Hepatocyte (in vitro differentiated cells): ENCODE results near the gene GALNTL6.

Experiments
- EZH2 ChIP-seq: fragments of 200-600 bp; sonication (generic); IDR thresholded peaks from 2 replicates; pipeline ENCODE4 v1.6.1; 2016; ENCODE audit warnings: antibody characterized with exemption, mild to moderate bottlenecking, borderline replicate concordance
- EZH2phosphoT487 ChIP-seq: fragments of 200-600 bp; sonication (generic); IDR thresholded peaks from one replicate; pipeline ENCODE4 v1.6.1; 2018; ENCODE audit warnings: antibody characterized with exemption, mild to moderate bottlenecking, low read depth, moderate library complexity; ENCODE audit not compliant: unreplicated experiment, severe bottlenecking
- TF ChIP-seq, protein P1 (sequence below): fragments of 200-600 bp; sonication (generic); IDR thresholded peaks from 2 replicates; pipeline ENCODE4 v1.5.1; 2016; ENCODE audit warnings: antibody characterized with exemption, mild to moderate bottlenecking; ENCODE audit not compliant: poor library complexity

DNA sequence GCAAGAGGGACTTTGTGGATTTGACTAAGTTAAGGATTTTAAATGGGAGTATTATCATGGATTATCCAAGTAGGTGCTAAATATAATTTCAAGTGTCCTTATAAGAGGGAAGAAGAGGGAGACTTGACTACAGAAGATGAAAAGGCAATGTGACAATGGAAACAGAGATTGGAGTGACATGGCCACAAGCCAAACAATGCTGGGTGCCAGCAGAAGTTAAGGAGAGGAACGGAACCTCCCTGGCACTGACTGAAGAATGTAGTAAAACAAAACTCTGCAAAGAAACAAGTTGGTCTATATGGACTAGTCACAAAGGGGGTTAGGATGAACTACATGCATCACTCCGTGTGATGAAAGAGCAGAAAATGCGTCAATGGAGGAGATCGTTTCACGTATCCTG is 959.6 kb downstream of the GALNTL6 start:
- TF ChIP-seq, protein P1, sequence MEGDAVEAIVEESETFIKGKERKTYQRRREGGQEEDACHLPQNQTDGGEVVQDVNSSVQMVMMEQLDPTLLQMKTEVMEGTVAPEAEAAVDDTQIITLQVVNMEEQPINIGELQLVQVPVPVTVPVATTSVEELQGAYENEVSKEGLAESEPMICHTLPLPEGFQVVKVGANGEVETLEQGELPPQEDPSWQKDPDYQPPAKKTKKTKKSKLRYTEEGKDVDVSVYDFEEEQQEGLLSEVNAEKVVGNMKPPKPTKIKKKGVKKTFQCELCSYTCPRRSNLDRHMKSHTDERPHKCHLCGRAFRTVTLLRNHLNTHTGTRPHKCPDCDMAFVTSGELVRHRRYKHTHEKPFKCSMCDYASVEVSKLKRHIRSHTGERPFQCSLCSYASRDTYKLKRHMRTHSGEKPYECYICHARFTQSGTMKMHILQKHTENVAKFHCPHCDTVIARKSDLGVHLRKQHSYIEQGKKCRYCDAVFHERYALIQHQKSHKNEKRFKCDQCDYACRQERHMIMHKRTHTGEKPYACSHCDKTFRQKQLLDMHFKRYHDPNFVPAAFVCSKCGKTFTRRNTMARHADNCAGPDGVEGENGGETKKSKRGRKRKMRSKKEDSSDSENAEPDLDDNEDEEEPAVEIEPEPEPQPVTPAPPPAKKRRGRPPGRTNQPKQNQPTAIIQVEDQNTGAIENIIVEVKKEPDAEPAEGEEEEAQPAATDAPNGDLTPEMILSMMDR, result no peak
- TF ChIP-seq EZH2phosphoT487 (no peak), EZH2 (no peak)
